ENCODE measurements around the gene F12.
"Not testable (repeated sequence)": the region's sequence is repeated elsewhere in the genome, so short reads cannot be mapped to it uniquely, and the experiment has no call there.

GRCh38 chr5:177420472-177420871 lies 11.1 kb upstream of the F12 start:
- TF ChIP-seq POLR2AphosphoS5 (IDR thresholded peaks at IDR 0.05); CTCF (IDR thresholded peaks at IDR 0.05 in 8 of 11, conservative IDR thresholded peaks at IDR 0.05 in 3 of 11); POLR2A (IDR thresholded peaks at IDR 0.05): not testable (repeated sequence)
